Raji (cell line): ENCODE measurements around the gene CDC42EP3.

Source experiments
- POLR2A ChIP-seq: IDR thresholded peaks from 2 replicates; pipeline ENCODE4 v1.6.1; 2011; ENCODE audit warnings: low read depth, low read length, control low read depth; ENCODE audit not compliant: insufficient read depth

CDC42EP3 gene, protein sequence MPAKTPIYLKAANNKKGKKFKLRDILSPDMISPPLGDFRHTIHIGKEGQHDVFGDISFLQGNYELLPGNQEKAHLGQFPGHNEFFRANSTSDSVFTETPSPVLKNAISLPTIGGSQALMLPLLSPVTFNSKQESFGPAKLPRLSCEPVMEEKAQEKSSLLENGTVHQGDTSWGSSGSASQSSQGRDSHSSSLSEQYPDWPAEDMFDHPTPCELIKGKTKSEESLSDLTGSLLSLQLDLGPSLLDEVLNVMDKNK

DNA sequence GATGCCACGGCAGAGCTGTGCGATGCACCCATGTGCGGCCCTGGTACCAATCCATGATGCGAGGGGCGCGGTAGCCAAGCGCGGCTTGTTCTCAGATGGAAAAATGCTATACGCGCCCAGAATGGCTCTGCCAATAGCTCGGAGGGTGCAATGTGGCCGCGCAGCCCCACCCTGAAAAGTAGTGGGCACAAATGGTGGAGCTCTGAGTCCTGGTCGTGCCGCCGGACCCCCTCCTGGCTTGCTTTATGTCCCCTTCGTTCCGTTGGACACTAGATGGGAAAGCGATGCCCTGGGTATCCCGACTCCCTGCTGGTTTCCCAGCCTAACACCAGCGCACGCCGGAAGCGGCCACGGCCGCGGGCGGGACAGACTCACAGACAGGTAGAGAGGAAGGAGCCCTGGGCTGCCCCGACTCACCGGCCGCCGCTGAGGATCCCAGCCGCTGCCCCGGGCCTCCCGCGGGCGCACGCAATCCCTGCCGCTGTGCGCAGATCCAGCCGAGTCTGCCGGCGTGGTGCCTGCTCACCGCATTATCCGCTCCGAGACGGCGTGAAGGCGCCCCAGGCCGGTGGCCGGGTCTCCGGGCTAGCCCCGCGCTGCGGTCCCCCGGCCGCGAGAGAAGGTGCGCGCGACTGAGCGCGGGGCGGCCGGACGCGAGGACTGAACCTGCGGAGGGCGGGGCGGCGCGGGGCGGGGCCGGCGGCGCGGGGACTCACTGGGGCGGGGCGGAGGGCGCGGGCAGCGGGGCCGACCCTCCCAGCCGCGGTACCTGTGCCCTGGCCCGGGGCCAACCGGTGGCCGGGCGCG lies at the start of gene CDC42EP3:
Gene CDC42EP3 (minus strand): TSS at position 634 of the 807 bp plus-strand sequence. CDS start 25,055 bp downstream, outside the sequence.
- peak; percentile 81 for TF ChIP-seq POLR2A

DNA sequence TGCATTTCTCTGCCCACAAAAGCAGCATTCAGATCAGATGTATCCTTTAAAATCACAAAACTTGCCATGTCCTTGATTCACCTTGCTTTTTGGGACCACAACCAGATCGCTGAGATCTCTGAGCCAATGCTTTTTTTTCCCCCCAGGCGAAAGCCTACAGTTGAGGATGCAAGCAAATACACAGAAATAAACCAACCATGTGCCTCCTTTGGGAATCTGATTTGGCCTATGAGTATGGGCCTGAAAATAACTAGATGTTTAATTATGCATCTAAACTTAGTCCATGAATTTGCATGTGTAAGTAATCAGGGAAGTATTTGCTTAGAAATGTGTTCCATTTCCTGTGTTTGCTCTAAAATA lies 49.7 kb upstream of the CDC42EP3 start:
- TF ChIP-seq POLR2A = no peak

DNA sequence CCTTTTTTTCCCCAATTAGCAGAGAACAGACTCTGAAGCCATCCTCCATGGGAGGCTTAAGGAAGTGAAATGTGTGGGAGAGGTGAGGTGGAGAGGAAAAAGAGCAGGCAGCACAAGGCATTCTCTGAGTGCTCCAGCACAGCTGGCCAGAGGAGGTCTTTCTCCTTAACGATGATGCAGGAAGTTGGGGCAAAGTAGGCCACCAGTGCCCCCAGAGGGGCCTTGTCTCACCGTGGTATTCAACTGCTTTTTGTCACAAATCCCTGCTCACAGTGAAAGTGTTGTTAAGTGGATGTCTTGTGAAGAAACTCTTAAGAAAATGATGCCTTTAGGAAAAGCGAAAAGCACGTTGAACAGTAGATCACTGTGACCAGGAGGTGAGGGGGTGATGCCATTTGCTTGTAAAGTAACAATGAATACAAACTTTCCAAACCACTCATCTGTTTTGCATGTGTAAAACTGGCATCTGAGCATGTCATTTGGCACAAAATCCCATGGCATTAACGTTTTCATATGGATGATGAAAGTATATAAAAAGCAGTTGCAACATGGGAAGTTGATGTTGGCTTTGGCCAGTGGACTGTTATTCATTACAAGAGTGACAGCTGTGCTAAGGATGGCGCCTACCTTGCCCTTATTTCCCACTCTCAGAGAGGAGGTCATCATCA lies 49.2 kb upstream of the CDC42EP3 start:
- no peak for TF ChIP-seq POLR2A

DNA sequence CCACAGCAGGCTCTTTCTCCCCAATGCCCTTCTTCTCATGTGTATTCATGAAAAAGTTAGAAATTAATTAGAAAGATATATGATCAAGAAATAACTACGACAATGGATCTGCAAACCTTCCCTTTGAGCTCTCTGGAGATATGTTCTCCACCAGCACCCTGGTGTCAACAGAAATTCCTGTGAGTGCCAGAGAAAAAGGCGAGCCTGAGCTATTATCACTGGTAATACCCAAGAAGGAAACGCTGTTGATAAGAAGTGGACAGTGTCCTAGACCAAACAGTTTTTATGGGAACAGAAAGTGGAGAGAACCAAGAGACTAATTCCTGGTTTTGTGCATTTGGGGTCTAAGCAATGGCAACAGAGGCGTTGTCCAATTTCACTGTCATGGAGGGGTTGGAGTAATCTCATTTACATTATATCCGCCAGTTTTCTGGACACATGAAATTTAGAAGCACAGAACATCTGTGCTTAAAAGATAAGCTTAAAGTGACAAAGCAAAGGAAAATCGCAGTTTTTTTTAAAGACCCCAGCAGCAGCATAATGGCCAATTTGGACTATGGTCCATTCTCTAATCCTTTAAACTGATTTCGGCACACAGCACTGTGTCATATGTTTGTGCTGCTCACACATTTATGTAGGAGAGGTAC lies 47.2 kb upstream of the CDC42EP3 start:
- TF ChIP-seq POLR2A = no peak

DNA sequence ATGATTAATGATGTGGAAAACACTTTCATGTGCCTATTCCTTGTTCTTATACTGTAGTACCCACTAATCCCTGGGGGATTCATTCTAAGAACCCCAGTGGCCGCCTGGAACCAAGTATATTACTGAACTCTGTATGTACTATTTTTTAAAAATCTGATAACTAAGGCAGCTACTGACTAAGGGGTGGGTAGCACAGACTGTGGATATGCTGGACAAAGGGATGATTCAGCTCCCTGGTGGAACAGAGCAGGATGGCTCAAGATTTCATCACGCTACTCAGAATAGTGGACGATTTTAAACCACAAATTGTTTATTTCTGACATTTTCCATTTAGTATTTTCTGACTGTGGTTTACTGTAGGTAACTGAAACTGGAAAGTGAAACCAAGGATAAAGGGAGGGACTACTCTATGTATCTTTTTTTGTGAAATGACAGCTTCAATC lies 41.8 kb upstream of the CDC42EP3 start:
- TF ChIP-seq POLR2A = no peak

DNA sequence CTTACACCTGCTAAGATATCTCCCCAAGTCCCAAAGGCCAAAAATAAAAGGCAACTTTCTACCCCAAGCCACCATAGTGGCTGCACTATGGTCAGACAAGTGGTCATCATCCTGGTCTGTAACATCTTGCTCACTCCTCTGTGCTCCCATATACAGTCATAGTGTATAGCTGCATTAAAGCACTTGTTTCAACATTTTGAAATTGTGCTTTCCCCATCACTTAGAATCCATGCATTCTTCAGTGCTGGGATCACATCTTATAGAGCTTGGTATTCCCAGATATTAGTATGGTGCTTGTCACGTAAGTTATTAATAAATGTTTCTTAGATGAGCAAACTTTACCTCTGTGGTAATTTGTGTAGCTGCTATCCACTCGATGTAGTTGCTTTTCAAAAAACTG lies 40.4 kb upstream of the CDC42EP3 start:
- TF ChIP-seq POLR2A = no peak

DNA sequence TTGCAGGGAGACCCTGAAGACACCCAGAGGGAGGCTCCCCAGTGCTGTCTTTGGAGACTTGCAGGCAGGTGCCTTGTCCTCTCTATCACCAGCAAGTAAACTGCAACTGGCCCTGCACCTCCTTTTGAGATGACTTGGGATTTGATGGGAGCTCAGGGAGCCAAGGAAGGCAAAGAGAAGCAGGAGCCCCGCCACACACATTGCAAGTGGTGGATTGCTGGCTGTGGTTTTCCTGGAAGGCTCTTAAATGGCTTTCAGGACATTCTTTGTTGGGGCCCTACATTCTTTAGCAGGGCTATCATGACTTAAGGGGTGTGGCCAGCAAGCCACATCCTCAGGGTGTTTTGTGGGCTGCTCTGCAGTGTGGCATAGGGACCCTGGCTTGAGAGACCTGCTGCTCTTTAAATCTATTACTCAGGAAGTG lies 39.9 kb upstream of the CDC42EP3 start:
- no peak for TF ChIP-seq POLR2A

DNA sequence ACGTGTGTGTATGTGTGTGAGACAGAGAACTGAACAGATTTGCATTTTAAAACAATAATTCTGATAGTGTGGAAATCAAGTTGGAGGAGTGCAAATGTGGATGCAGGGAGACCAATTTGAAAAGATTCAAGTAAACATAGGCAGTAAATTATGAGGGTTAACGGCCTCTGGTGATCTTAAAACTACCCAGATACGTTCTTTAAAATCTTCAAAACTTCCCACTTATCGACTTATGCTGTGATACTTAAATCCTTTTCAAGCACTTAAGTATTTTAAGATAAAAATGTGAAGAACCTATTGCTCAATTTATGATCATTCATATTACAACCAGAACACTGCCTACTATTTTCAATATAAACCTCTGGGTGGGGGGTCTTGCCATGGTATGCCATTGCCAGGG lies 37.7 kb upstream of the CDC42EP3 start:
- no peak for TF ChIP-seq POLR2A

DNA sequence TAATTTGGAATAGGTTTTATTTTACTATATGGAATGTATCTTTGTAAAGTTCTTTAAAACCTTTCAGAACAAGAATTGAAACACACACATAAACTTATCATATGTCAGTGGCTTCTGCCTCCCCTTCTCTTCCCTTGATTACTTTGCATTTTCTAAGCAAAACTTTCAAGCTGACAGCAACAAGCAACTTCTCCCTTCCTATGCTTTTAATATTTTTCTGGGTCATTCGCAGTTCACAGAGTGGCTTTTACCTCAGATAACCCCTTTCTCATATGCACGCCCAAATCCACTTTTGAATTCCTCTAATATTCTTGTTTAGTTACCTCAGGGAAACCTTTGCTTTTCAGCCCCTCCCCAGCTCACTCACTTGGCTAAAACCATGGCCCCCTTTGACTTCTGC lies 36.7 kb upstream of the CDC42EP3 start:
- no peak for TF ChIP-seq POLR2A

DNA sequence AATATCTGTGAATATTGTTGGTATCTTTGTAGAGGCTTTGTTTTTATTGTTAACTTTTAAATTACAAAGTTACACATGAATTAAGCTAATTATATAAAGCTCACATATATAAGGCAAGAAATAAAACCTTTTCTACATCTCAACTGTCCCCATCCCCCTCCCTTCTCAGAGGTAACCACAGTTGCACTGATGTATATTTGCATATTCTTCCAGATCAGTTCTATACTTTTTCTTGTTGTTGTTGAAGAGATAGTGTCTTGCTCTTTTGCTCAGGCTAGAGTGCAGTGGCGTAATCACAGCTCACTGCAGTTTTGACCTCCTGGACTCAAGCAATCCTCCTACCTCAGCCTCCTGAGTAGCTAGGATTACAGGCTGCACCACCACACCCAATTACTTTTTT lies 36.0 kb upstream of the CDC42EP3 start:
- 0 out of 2 replicates have a peak, but pooled peaks have one; percentile 12 for TF ChIP-seq POLR2A

DNA sequence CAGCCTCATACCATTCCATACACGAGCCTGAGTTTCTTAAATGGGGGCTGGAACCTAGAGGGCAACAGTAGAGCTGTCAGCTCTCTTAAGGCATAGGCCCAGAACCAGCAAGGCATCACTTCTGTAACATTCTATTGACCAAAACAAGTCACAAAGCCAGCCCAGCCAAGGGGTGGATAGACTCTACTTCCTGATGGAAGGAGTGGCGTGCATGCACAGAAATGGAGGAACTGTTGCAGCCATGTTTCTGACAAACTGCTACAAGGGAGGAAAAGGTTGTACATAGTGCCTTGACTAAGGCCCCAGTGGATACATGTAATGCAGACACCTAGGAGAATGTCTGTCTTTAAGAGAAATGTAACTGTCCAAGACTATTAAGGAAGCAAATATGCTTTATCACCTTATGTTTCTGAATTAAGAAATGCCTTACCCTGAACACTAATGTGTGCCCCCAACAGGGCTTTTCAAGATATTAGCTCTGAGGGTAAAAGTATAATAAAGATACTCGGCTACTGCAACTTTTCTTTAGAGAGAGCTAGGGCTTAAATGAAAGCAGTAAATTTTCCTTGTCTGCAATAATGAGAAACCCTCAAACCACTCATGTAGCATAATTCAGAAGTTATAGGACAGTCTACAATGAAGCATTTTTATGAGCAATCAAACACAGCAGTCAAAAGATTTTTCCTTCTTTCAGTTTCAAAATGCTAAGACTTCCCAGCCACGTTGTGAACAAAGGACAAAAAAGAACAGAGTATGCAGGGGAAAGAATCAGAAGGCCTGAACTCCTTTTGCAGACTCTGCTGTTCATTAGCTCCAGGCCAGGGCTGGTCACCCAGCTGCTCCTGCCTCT lies 35.1 kb upstream of the CDC42EP3 start:
- TF ChIP-seq POLR2A = no peak

DNA sequence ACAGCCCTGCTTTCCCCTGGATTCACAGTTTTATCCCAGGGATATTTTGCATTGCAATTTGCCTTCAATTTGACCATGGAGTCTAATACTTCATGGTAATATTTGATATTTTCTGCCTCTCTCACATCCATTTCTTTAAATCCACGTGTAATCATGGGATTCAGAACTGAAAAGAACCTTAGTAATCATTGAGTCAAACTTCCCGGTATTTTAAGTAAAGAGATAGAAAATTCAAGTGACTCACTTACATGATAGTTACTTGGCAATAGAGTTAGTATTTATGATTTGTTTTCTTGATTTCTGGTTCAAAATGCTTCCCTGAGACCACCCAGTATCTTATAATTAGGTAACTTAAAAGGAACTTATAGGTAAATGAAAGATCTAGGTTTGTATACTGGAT lies 33.7 kb upstream of the CDC42EP3 start:
- TF ChIP-seq POLR2A = no peak

DNA sequence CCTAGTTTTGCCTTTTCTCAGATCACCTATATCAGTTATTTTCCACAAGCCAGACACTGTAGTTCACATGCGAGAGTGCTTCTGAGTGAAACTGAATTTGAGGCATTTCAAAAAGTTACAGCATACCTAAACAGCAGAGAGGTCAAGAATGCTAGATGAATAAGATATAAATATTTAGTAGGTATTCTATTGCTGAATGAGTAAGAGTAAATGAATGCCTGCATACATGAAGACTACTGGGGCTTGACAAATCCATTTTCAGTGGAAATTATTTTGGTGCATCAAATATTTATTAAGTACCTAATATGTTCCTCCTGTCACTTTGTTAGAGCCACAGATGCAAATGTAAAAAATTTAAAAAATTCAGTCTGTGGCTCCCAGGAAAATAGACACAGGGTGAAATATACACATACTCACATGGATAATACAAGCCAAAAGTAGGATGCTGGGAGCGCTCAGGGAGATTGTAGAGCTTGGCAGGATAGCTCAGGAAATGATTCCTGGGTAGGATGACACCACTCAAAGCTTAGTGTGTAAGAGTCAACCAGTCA lies 27.6 kb upstream of the CDC42EP3 start:
- TF ChIP-seq POLR2A = no peak

DNA sequence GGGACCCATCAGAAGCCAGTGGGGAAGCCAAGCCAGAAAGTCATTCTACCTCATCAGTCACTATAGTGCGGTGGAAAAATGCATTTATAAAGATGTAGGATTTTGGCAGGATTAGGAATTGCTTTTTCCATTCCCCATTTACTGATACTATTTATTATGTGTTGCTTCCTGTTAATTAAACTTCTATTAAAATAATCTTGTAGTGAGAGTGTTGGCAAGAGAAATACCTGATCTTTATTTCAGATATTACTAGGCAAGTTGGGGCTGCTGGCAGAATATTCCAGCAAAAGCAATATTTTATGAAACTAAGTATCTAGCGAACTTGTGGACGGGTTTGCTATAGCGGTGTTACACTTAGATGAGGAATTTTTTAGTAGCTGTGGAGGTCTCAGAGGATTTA lies 23.9 kb upstream of the CDC42EP3 start:
- no peak for TF ChIP-seq POLR2A
